K562 (cell line): ENCODE measurements around the gene PCDH1. TPM values are rescaled to one million over a fixed set of nuclear protein-coding genes. Genes with fewer than 3 reads are reported as not detected.

Experiments
- ATAC-seq: fragments of 200-7000 bp; cut with Tn5 transposase; 3 replicates; pipeline ENCODE4 v1.9.1; 2020; ENCODE audit warnings: moderate library complexity
- BruUV-seq: library from RNA; stranded (reverse); fragments of 400-500 nt; replicated peaks from 2 replicates; lab custom pipeline; 2021; lab: Mats Ljungman, UMichigan
- CTCF ChIA-PET: fragments of 300-600 bp; formaldehyde crosslinking; extraction: SDS; loops from one replicate; lab custom pipeline; 2021; ENCODE audit warnings: low intra/inter-chr PET ratio; lab: Yijun Ruan, JAX
- POLR2A ChIA-PET: fragments of 300-600, 350-650 bp; sonication (Branson Sonifier 250); formaldehyde crosslinking; extraction: SDS; loops from one replicate; lab custom pipeline; 2021; ENCODE audit warnings: antibody characterized with exemption, inconsistent platforms; lab: Yijun Ruan, JAX
- DNase-seq, 4 experiments: peaks; one replicate each; pipeline versions ENCODE4 v3.0.0 to v3.0.0-alpha.2; 2011 to 2018; ENCODE audit warnings: low spot score in 3 of 4, mixed read lengths in 3 of 4; ENCODE audit errors: extremely low read depth in 1 of 4
- FAIRE-seq: peaks from 2 replicates; lab custom pipeline; 2011; peaks lifted over from hg19 to GRCh38; lab: Jason Lieb, UNC
- H2AFZ ChIP-seq: 2 replicates; pipeline ENCODE4 v1.6.0; 2011; ENCODE audit warnings: low read depth, low read length, control low read depth, inconsistent platforms
- H3K27ac ChIP-seq: fragments of 200-600 bp; 3 replicates; pipeline ENCODE4 v1.8.0; 2011; ENCODE audit warnings: low read depth, mild to moderate bottlenecking, control low read depth, inconsistent platforms, low read length, moderate library complexity, mixed read lengths; ENCODE audit errors: extremely low read depth
- H3K27me3 ChIP-seq, 2 experiments: fragments of 300-600 bp in 1 of 2; 2 replicates in 1 of 2; 3 replicates in 1 of 2; pipeline versions ENCODE4 v1.6.0 to v1.8.0; 2011; ENCODE audit warnings: inconsistent platforms in 2 of 2, low read length in 2 of 2, mild to moderate bottlenecking in 1 of 2, mixed read lengths in 1 of 2, moderate library complexity in 1 of 2; ENCODE audit not compliant: control insufficient read depth in 2 of 2, insufficient read depth in 2 of 2
- H3K36me3 ChIP-seq: fragments of 300-600 bp; 3 replicates; pipeline ENCODE4 v1.8.0; 2011; ENCODE audit warnings: mild to moderate bottlenecking, low read length, inconsistent platforms; ENCODE audit not compliant: control insufficient read depth, insufficient read depth
- H3K4me1 ChIP-seq, 2 experiments: fragments of 200-600 bp in 1 of 2; replicated peaks in 1 of 2; 2 replicates in 1 of 2; 3 replicates in 1 of 2; pipeline versions ENCODE4 v1.5.1 to v1.8.0; 2011; ENCODE audit warnings: inconsistent platforms in 2 of 2, low read length in 2 of 2, mild to moderate bottlenecking in 1 of 2, mixed read lengths in 1 of 2, moderate library complexity in 1 of 2; ENCODE audit not compliant: control insufficient read depth in 2 of 2, insufficient read depth in 2 of 2
- H3K4me2 ChIP-seq: 2 replicates; pipeline ENCODE4 v1.6.1; 2011; ENCODE audit warnings: low read length, control low read depth, inconsistent platforms, mixed read lengths; ENCODE audit not compliant: insufficient read depth
- H3K4me3 ChIP-seq: fragments of 200-600 bp; sonication (generic), shearing (Covaris generic); 2 replicates; pipeline ENCODE4 v1.5.1; 2016; ENCODE audit warnings: control low read depth, inconsistent platforms
- H3K79me2 ChIP-seq: fragments of 200-600 bp; 3 replicates; pipeline ENCODE4 v1.8.0; 2011; ENCODE audit warnings: low read length, inconsistent platforms; ENCODE audit not compliant: control insufficient read depth, insufficient read depth
- H3K9ac ChIP-seq, 2 experiments: 2 replicates each; pipeline versions ENCODE4 v1.6.0 to v1.6.1; 2011; ENCODE audit warnings: low read depth in 2 of 2, low read length in 2 of 2, control low read depth in 1 of 2, inconsistent platforms in 1 of 2, mild to moderate bottlenecking in 1 of 2, mixed read lengths in 1 of 2; ENCODE audit not compliant: insufficient read depth in 1 of 2
- H3K9me1 ChIP-seq: one replicate; pipeline ENCODE4 v1.6.0; 2011; ENCODE audit warnings: inconsistent platforms, mild to moderate bottlenecking, low read length, moderate library complexity; ENCODE audit not compliant: control insufficient read depth, insufficient read depth
- H3K9me3 ChIP-seq: replicated peaks from 2 replicates; pipeline ENCODE4 v1.5.1; 2011; ENCODE audit warnings: low read depth, low read length, inconsistent platforms; ENCODE audit not compliant: control insufficient read depth, insufficient read depth
- H4K20me1 ChIP-seq: replicated peaks from 2 replicates; pipeline ENCODE4 v1.6.1; 2011; ENCODE audit warnings: low read length, inconsistent platforms, mixed read lengths; ENCODE audit not compliant: control insufficient read depth, insufficient read depth
- CUX1 ChIP-seq: fragments of 200-800 bp; sonication (Bioruptor generic); IDR thresholded peaks from 2 replicates; pipeline ENCODE4 v1.6.1; 2016; ENCODE audit warnings: missing genetic modification characterization, missing compliant biosample characterization
- FOXJ3 ChIP-seq: sonication (generic); formaldehyde crosslinking; IDR thresholded peaks from 2 replicates; pipeline ENCODE4 v1.4.0; 2020; ENCODE audit warnings: mild to moderate bottlenecking, missing genetic modification reagents
- ZNF316 ChIP-seq: fragments of 450-650 bp; IDR thresholded peaks from 2 replicates; pipeline ENCODE4 v1.6.1; 2016
- WGBS: fragments of 100-300 bp; shearing (Covaris generic); methylation state at CpG from one replicate; pipeline ENCODE4 v1.1.6; 2016; ENCODE audit warnings: low coverage, mixed read lengths; ENCODE audit not compliant: insufficient coverage; ENCODE audit errors: missing lambda C conversion rate; 5-methylcytosine and 5-hydroxymethylcytosine counted together
- in situ Hi-C: fragments of 300-500 bp; cut with MboI; formaldehyde crosslinking; loops from 4 replicates; pipeline ENCODE4 v1.15.0; 2018; ENCODE audit warnings: inconsistent platforms, mixed read lengths
- intact Hi-C: fragments of 100-400 bp; cut with micrococcal nuclease; formaldehyde crosslinking; loops from 2 replicates; pipeline ENCODE4 v1.14.2; 2022
- polyA plus RNA-seq, 8 experiments: library from polyadenylated mRNA; depleted of rRNA in 4 of 8; stranded (reverse) in 5 of 8; unstranded in 3 of 8; fragments of >200 nt; fragmentation: Nextera tagmentation in 2 of 8; fragmentation: Illumina TruSeq in 1 of 8; extraction: Ambion mirVana in 2 of 8; extraction: Trizol in 1 of 8; gene quantifications; 2 replicates each; pipeline versions ENCODE4 v1.2.1 to v1.2.3, GENCODE V29; 2011 to 2014; ENCODE audit warnings: inconsistent platforms in 1 of 8, missing spikeins in 1 of 8
- total RNA-seq, 7 experiments: library from RNA; depleted of rRNA in 6 of 7; stranded (reverse); fragments of >200 nt in 6 of 7; fragmentation: Illumina TruSeq in 2 of 7; extraction: Trizol in 2 of 7; gene quantifications; 2 replicates each; pipeline versions ENCODE4 v1.2.1 to v1.2.3, GENCODE V29; 2011 to 2021; ENCODE audit warnings: low replicate concordance in 1 of 7

PCDH1 gene
- total and polyA plus RNA-seq, 9 of the 15 experiments (the other 6 are each of a cell fraction or from before 2014, with no cell fraction given), result 0.11 to 3.6 (median 1.9) TPM; not detected in 1

- intact Hi-C loops, result loop anchor here (5.0 to 10.0 kb wide), 2 partner anchors 52 to 155 kb away; partner anchors contain the start of gene RNF14
- H3K27me3 ChIP-seq, result peaks cover 23 to 42% of the 10 kb centered on the region in 2 experiments
Observed at GRCh38 chr5:141809380-141810096, 68.7 kb downstream of the PCDH1 start.

More at GRCh38 chr5:141809380-141810096, 68.7 kb downstream of the PCDH1 start:
- DNase-seq (no peak), FAIRE-seq (no peak)
- no peak overlapping the region for H3K27ac ChIP-seq
- CTCF ChIA-PET, result no interaction called here
- H3K9me3 ChIP-seq, result no peaks in the 10 kb centered on the region
- no peak overlapping the region for H2AFZ ChIP-seq
- POLR2A ChIA-PET, result interaction anchor here (1.1 kb wide), 1 partner anchor 8 kb away, joined by 3 read pairs; no protein-coding TSS in a partner anchor
- no peaks in the 10 kb centered on the region for H3K9me1 ChIP-seq
- H3K4me3 ChIP-seq, result no peak overlapping the region
- peaks cover 0 to 6% of the 10 kb centered on the region in 2 experiments; a peak in 1 of 5 replicates for H3K4me1 ChIP-seq
- no peak overlapping the region for H3K9ac ChIP-seq
- H3K79me2 ChIP-seq, result no peaks in the 10 kb centered on the region
- no TSS peak for BruUV-seq
- H3K36me3 ChIP-seq, result no peaks in the 10 kb centered on the region
- 0% methylated on average over 14 of the region's 15 CpGs for WGBS
- in situ Hi-C loops, result loop anchor here (10.0 kb wide), 1 partner anchor 105 kb away; no protein-coding TSS in a partner anchor
- 0 out of 2 replicates have a peak, but pooled peaks cover 11% of the 10 kb centered on the region for H4K20me1 ChIP-seq
- TF ChIP-seq CUX1, result no peak
- peak; percentile 42 for TF ChIP-seq ZNF316
- TF ChIP-seq FOXJ3 (CRISPR knock-in tag), result no peak
- TF ChIP-seq, all 486 proteins: peak for 1
- H3K4me2 ChIP-seq, result no peak overlapping the region
- no peak for ATAC-seq
